Measurements from ENCODE around the gene TSPO2. TPM values are rescaled to one million over a fixed set of nuclear protein-coding genes. Genes with fewer than 3 reads are reported as not detected.
A peak's percentile ranks its signal among the peaks of the same experiment; 100 is the strongest.

TSPO2 gene
- total and polyA plus RNA-seq, 9 of the 15 experiments (the other 6 are each of a cell fraction or from before 2014, with no cell fraction given): not detected

- TF ChIP-seq CHD7 (IDR thresholded peaks at IDR 0.05; ENCODE audit: low read depth, low read length) (no peak), NFATC3 (IDR thresholded peaks at IDR 0.05) (no peak), JUN (IDR thresholded peaks at IDR 0.05; ENCODE audit: borderline replicate concordance, low read depth, low read length) (no peak), JUN (CRISPR knock-in tag; IDR thresholded peaks at IDR 0.05; ENCODE audit: borderline replicate concordance) (0 out of 2 replicates have a peak, but pooled peaks have one; percentile 51), FUS (optimal IDR thresholded peaks at IDR 0.05; ENCODE audit: low read depth, low read length) (no peak), GATA2 (CRISPR knock-in tag; IDR thresholded peaks at IDR 0.05) (no peak), TAF9B (IDR thresholded peaks at IDR 0.05; ENCODE audit: partially characterized antibody) (no peak), ZNF134 (CRISPR knock-in tag; conservative IDR thresholded peaks at IDR 0.05) (peak; percentile 41; the same call in 1 of the 2 replicates), RBM25 (IDR thresholded peaks at IDR 0.05; ENCODE audit: low read depth, low read length, severe bottlenecking) (no peak), TRIM24 (IDR thresholded peaks at IDR 0.05) (no peak), PCBP1 (IDR thresholded peaks at IDR 0.05; ENCODE audit: low read depth, low read length, poor library complexity, severe bottlenecking) (peak; percentile 72), SMAD1 (IDR thresholded peaks at IDR 0.05; ENCODE audit: low read depth, low read length, partially characterized antibody) (no peak), PRPF4 (IDR thresholded peaks at IDR 0.05; ENCODE audit: insufficient read depth, low read depth, low read length, poor library complexity, severe bottlenecking) (no peak), ZFP36 (IDR thresholded peaks at IDR 0.05; ENCODE audit: low read depth, low read length, partially characterized antibody) (peak; percentile 6)
- TF ChIP-seq, protein P1, sequence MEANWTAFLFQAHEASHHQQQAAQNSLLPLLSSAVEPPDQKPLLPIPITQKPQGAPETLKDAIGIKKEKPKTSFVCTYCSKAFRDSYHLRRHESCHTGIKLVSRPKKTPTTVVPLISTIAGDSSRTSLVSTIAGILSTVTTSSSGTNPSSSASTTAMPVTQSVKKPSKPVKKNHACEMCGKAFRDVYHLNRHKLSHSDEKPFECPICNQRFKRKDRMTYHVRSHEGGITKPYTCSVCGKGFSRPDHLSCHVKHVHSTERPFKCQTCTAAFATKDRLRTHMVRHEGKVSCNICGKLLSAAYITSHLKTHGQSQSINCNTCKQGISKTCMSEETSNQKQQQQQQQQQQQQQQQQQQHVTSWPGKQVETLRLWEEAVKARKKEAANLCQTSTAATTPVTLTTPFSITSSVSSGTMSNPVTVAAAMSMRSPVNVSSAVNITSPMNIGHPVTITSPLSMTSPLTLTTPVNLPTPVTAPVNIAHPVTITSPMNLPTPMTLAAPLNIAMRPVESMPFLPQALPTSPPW (CRISPR knock-in tag; IDR thresholded peaks at IDR 0.05): no peak
Observed at GRCh38 chr6:41027799-41028560, 14.3 kb upstream of the TSPO2 start (continued).

Measured in K562 (cell line).